ENCODE results near the gene PCLO.

PCLO gene

GRCh38 chr7:83130623-83131545, 31.8 kb downstream of the PCLO start:
- Histone ChIP-seq H3K9me3 (ENCODE audit: control insufficient read depth in 1 of 2, low read length in 2 of 2) (no peaks in the 10 kb centered on the region), H3K4me1 (ENCODE audit: control insufficient read depth in 1 of 2, insufficient read depth in 2 of 2, low read length in 2 of 2) (no peaks in the 10 kb centered on the region), H3K27ac (ENCODE audit: low read length) (no peak overlapping the region), H3K36me3 (ENCODE audit: control insufficient read depth in 1 of 2, insufficient read depth in 2 of 2, low read length in 2 of 2) (no peaks in the 10 kb centered on the region), H3K27me3 (ENCODE audit: low read depth, low read length) (no peaks in the 10 kb centered on the region), H3K4me3 (ENCODE audit: low read depth in 1 of 2, low read length in 2 of 2) (no peak overlapping the region)

GRCh38 chr7:83130191-83130590, 32.5 kb downstream of the PCLO start:
- no peaks in the 10 kb centered on the region for H3K9me3 ChIP-seq (ENCODE audit: control insufficient read depth in 1 of 2, low read length in 2 of 2)
- H3K36me3 ChIP-seq (ENCODE audit: control insufficient read depth in 1 of 2, insufficient read depth in 2 of 2, low read length in 2 of 2), result no peaks in the 10 kb centered on the region
- H3K27me3 ChIP-seq (ENCODE audit: low read depth, low read length), result no peaks in the 10 kb centered on the region

GRCh38 chr7:83119494-83119893, 43.2 kb downstream of the PCLO start:
- no peaks in the 10 kb centered on the region for H3K4me1 ChIP-seq (ENCODE audit: control insufficient read depth in 1 of 2, insufficient read depth in 2 of 2, low read length in 2 of 2)
- H3K9me3 ChIP-seq (ENCODE audit: control insufficient read depth in 1 of 2, low read length in 2 of 2), result peaks cover 0 to 5% of the 10 kb centered on the region in 2 donors
- H3K36me3 ChIP-seq (ENCODE audit: control insufficient read depth in 1 of 2, insufficient read depth in 2 of 2, low read length in 2 of 2), result no peaks in the 10 kb centered on the region
- H3K4me3 ChIP-seq (ENCODE audit: low read depth in 1 of 2, low read length in 2 of 2), result no peak overlapping the region
- no peak overlapping the region for H3K27ac ChIP-seq (ENCODE audit: low read length)
- H3K27me3 ChIP-seq (ENCODE audit: low read depth, low read length), result no peaks in the 10 kb centered on the region

More at GRCh38 chr7:83130191-83130590, 32.5 kb downstream of the PCLO start:
- Histone ChIP-seq H3K27ac (ENCODE audit: low read length) (no peak overlapping the region), H3K4me1 (ENCODE audit: control insufficient read depth in 1 of 2, insufficient read depth in 2 of 2, low read length in 2 of 2) (no peaks in the 10 kb centered on the region), H3K4me3 (ENCODE audit: low read depth in 1 of 2, low read length in 2 of 2) (no peak overlapping the region)

- H3K4me3 ChIP-seq (ENCODE audit: low read depth in 1 of 2, low read length in 2 of 2), result no peak overlapping the region
- no peaks in the 10 kb centered on the region for H3K27me3 ChIP-seq (ENCODE audit: low read depth, low read length)
- H3K9me3 ChIP-seq (ENCODE audit: control insufficient read depth in 1 of 2, low read length in 2 of 2), result peaks cover 0 to 5% of the 10 kb centered on the region in 2 donors
- no peak overlapping the region for H3K27ac ChIP-seq (ENCODE audit: low read length)
- no peaks in the 10 kb centered on the region for H3K36me3 ChIP-seq (ENCODE audit: control insufficient read depth in 1 of 2, insufficient read depth in 2 of 2, low read length in 2 of 2)
- H3K4me1 ChIP-seq (ENCODE audit: control insufficient read depth in 1 of 2, insufficient read depth in 2 of 2, low read length in 2 of 2), result no peaks in the 10 kb centered on the region
Observed at GRCh38 chr7:83119026-83119382, 43.7 kb downstream of the PCLO start.

GRCh38 chr7:83118347-83119025, 44.2 kb downstream of the PCLO start:
- H3K9me3 ChIP-seq (ENCODE audit: control insufficient read depth in 1 of 2, low read length in 2 of 2), result peaks cover 0 to 5% of the 10 kb centered on the region in 2 donors
- H3K36me3 ChIP-seq (ENCODE audit: control insufficient read depth in 1 of 2, insufficient read depth in 2 of 2, low read length in 2 of 2), result no peaks in the 10 kb centered on the region
- no peaks in the 10 kb centered on the region for H3K4me1 ChIP-seq (ENCODE audit: control insufficient read depth in 1 of 2, insufficient read depth in 2 of 2, low read length in 2 of 2)
- no peak overlapping the region for H3K4me3 ChIP-seq (ENCODE audit: low read depth in 1 of 2, low read length in 2 of 2)
- H3K27ac ChIP-seq (ENCODE audit: low read length), result no peak overlapping the region
- no peaks in the 10 kb centered on the region for H3K27me3 ChIP-seq (ENCODE audit: low read depth, low read length)

- Histone ChIP-seq H3K27me3 (ENCODE audit: low read depth, low read length) (no peaks in the 10 kb centered on the region), H3K4me3 (ENCODE audit: low read depth in 1 of 2, low read length in 2 of 2) (no peak overlapping the region), H3K36me3 (ENCODE audit: control insufficient read depth in 1 of 2, insufficient read depth in 2 of 2, low read length in 2 of 2) (no peaks in the 10 kb centered on the region), H3K9me3 (ENCODE audit: control insufficient read depth in 1 of 2, low read length in 2 of 2) (peaks cover 0 to 3% of the 10 kb centered on the region in 2 donors), H3K27ac (ENCODE audit: low read length) (no peak overlapping the region), H3K4me1 (ENCODE audit: control insufficient read depth in 1 of 2, insufficient read depth in 2 of 2, low read length in 2 of 2) (no peaks in the 10 kb centered on the region)
Observed at GRCh38 chr7:83117466-83117865, 45.2 kb downstream of the PCLO start.

GRCh38 chr7:83111391-83111790, 51.3 kb downstream of the PCLO start:
- Histone ChIP-seq H3K4me3 (ENCODE audit: low read depth in 1 of 2, low read length in 2 of 2) (no peak overlapping the region), H3K36me3 (ENCODE audit: control insufficient read depth in 1 of 2, insufficient read depth in 2 of 2, low read length in 2 of 2) (no peaks in the 10 kb centered on the region), H3K9me3 (ENCODE audit: control insufficient read depth in 1 of 2, low read length in 2 of 2) (no peaks in the 10 kb centered on the region), H3K4me1 (ENCODE audit: control insufficient read depth in 1 of 2, insufficient read depth in 2 of 2, low read length in 2 of 2) (no peaks in the 10 kb centered on the region), H3K27me3 (ENCODE audit: low read depth, low read length) (no peaks in the 10 kb centered on the region), H3K27ac (ENCODE audit: low read length) (no peak overlapping the region)

- Histone ChIP-seq H3K36me3 (ENCODE audit: control insufficient read depth in 1 of 2, insufficient read depth in 2 of 2, low read length in 2 of 2) (no peaks in the 10 kb centered on the region), H3K9me3 (ENCODE audit: control insufficient read depth in 1 of 2, low read length in 2 of 2) (no peaks in the 10 kb centered on the region), H3K27ac (ENCODE audit: low read length) (no peak overlapping the region), H3K4me3 (ENCODE audit: low read depth in 1 of 2, low read length in 2 of 2) (no peak overlapping the region), H3K27me3 (ENCODE audit: low read depth, low read length) (no peaks in the 10 kb centered on the region), H3K4me1 (ENCODE audit: control insufficient read depth in 1 of 2, insufficient read depth in 2 of 2, low read length in 2 of 2) (no peaks in the 10 kb centered on the region)
Observed at GRCh38 chr7:83109352-83109751, 53.3 kb downstream of the PCLO start.

- Histone ChIP-seq H3K9me3 (ENCODE audit: control insufficient read depth in 1 of 2, low read length in 2 of 2) (no peaks in the 10 kb centered on the region), H3K4me3 (ENCODE audit: low read depth in 1 of 2, low read length in 2 of 2) (no peak overlapping the region), H3K27me3 (ENCODE audit: low read depth, low read length) (no peaks in the 10 kb centered on the region), H3K4me1 (ENCODE audit: control insufficient read depth in 1 of 2, insufficient read depth in 2 of 2, low read length in 2 of 2) (no peaks in the 10 kb centered on the region), H3K36me3 (ENCODE audit: control insufficient read depth in 1 of 2, insufficient read depth in 2 of 2, low read length in 2 of 2) (no peaks in the 10 kb centered on the region), H3K27ac (ENCODE audit: low read length) (no peak overlapping the region)
Observed at GRCh38 chr7:83105948-83106347, 56.7 kb downstream of the PCLO start.

GRCh38 chr7:83105063-83105462, 57.6 kb downstream of the PCLO start:
- Histone ChIP-seq H3K4me3 (ENCODE audit: low read depth in 1 of 2, low read length in 2 of 2) (no peak overlapping the region), H3K36me3 (ENCODE audit: control insufficient read depth in 1 of 2, insufficient read depth in 2 of 2, low read length in 2 of 2) (no peaks in the 10 kb centered on the region), H3K27me3 (ENCODE audit: low read depth, low read length) (no peaks in the 10 kb centered on the region), H3K27ac (ENCODE audit: low read length) (no peak overlapping the region), H3K9me3 (ENCODE audit: control insufficient read depth in 1 of 2, low read length in 2 of 2) (no peaks in the 10 kb centered on the region), H3K4me1 (ENCODE audit: control insufficient read depth in 1 of 2, insufficient read depth in 2 of 2, low read length in 2 of 2) (no peaks in the 10 kb centered on the region)

- Histone ChIP-seq H3K27ac (ENCODE audit: low read length) (no peak overlapping the region), H3K9me3 (ENCODE audit: control insufficient read depth in 1 of 2, low read length in 2 of 2) (no peaks in the 10 kb centered on the region), H3K36me3 (ENCODE audit: control insufficient read depth in 1 of 2, insufficient read depth in 2 of 2, low read length in 2 of 2) (no peaks in the 10 kb centered on the region), H3K4me1 (ENCODE audit: control insufficient read depth in 1 of 2, insufficient read depth in 2 of 2, low read length in 2 of 2) (no peaks in the 10 kb centered on the region), H3K4me3 (ENCODE audit: low read depth in 1 of 2, low read length in 2 of 2) (no peak overlapping the region), H3K27me3 (ENCODE audit: low read depth, low read length) (no peaks in the 10 kb centered on the region)
Observed at GRCh38 chr7:83101530-83101929, 61.2 kb downstream of the PCLO start.

All from muscle layer of duodenum (tissue), 2 donors.